NOMO-1 treated with dmso at 0.1 percent for 144 hours (cell line): Measurements from ENCODE around the gene NDFIP1.
A peak's percentile ranks its signal among the peaks of the same experiment; 100 is the strongest.
"Not testable (repeated sequence)": the region's sequence is repeated elsewhere in the genome, so short reads cannot be mapped to it uniquely, and the experiment has no call there.

Experiments used
- DNase-seq: peaks from one replicate; lab custom pipeline; 2025; ENCODE audit not compliant: unreplicated experiment; lab: John Stamatoyannopoulos, UW

The NDFIP1 gene, protein sequence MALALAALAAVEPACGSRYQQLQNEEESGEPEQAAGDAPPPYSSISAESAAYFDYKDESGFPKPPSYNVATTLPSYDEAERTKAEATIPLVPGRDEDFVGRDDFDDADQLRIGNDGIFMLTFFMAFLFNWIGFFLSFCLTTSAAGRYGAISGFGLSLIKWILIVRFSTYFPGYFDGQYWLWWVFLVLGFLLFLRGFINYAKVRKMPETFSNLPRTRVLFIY

DNA sequence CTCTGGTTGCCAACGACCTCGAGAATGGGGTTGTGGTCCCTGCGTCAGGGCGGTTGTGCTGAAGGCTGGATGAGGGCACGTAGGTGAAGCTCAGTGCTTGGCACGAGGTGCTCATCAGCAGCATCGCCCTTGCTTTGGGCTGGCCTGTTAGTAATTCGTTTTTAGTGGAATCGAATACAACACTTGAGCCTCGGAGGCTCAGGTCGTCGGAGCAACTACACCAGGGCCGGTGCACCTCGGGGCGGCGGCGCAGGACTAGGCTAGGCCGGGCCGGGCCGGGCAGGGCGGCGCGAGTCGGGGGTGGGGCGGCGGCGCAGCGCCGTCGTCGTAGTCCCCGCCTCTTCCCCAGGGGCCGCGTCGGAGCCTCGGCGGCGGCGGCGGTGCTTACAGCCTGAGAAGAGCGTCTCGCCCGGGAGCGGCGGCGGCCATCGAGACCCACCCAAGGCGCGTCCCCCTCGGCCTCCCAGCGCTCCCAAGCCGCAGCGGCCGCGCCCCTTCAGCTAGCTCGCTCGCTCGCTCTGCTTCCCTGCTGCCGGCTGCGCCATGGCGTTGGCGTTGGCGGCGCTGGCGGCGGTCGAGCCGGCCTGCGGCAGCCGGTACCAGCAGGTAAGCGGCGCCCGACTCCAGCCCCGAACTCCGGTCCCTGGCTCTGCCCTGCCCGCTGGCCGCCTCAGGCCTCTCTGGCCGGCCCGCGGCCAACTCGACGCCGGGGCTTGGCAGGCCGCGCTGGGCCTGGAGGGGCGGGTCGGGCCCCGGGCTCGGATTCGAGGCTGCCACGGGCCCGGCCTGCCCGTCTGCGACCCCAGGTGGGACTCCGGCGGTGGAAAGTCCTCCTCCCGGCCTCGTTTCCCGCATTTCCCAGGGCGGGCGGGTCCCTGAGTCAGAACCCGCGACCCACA lies at the start of gene NDFIP1:
TSS of gene NDFIP1 (plus strand) at position 348 of the 899 bp plus-strand sequence. CDS start at position 544, 196 bp downstream.
- peak; percentile 71 for DNase-seq

DNA sequence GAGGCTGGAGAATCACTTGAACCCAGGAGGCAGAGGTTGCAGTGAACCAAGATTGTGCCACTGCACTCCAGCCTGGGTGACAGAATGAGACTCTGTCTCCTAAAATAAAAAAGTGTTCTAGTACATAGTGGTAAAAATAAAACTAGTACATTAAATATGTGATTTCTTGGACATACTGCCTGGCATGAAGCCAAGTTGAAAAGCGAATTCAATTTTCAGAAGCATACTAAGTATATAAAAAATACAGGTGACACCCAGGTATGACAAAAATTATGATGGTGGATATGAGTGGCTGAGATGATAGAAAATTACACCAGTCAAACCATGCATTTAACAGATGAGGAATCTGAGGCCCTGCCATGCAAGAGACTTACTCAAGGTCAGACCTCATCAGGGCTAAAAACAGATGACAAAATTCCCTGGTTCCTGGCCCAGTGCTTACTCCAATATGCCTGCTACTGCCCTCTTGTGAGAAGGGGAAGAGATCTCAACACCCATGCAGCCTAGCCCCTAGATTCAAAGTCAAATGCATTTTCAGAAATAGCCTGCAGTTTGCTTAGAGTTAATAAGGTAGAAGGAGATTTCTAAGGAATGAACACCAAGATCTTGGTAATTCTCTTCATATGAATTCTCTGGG lies 49.2 kb upstream of the NDFIP1 start:
- no peak for DNase-seq

DNA sequence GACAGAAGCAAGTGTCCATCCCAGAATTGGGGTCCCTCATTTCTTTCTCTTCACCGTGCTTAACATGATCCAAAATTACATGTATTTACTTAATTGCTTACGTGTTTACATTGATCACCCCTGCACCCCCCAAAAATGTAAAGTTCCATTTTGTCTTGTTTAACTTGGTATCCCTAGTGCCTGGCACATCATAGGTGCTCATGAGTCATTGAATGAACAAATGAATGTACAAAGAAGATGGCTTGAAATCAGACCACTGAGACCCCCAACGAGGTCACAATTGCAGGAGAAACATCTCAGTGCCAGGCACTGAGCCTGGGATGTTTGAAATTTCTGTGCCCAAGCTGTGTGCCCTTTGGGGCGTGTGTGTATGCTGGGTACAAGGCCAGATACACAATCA lies 45.2 kb upstream of the NDFIP1 start:
- DNase-seq: no peak

DNA sequence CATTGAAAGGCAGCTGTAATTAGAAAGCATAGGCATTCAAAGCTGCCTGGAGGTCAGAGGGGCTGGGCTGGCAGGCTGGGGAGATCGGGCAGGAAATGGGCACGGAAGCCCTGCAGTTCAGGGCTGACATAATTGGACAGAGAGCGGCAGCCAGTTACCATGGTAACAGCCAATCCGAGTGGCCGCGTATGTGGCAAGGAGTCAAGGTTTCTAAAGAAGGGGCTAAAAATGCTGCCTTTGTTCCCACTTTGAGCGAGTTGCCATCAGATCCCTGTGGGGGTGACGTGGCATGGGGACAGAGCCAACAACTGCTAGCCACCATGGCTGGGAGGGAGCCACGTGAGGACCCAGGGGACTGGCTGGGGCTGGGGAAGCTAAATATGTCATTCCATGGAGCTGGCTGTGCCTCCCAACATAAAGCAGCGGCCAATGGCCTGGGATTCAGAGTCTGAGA lies 44.7 kb upstream of the NDFIP1 start:
- peak; percentile 24 for DNase-seq

DNA sequence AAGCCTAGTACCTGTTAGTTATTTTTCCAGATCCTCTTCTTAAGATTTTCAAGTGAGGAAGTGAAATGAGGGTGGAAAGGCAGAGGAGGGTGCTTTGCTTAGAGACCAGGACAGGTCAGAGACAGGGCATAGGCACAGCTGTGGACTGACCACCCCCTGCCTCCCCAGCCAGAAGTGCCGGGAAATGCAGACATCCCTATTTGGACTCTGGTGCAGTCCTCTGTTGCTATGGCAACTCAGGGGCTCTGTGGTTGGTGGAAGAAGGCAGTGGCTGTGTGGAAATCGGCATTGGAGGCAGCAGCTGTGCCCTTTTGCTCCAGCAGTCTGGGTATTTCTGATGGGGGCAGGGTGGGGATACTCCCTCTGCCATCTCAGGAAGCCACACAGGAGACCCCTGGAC lies 43.3 kb upstream of the NDFIP1 start:
- DNase-seq: no peak

DNA sequence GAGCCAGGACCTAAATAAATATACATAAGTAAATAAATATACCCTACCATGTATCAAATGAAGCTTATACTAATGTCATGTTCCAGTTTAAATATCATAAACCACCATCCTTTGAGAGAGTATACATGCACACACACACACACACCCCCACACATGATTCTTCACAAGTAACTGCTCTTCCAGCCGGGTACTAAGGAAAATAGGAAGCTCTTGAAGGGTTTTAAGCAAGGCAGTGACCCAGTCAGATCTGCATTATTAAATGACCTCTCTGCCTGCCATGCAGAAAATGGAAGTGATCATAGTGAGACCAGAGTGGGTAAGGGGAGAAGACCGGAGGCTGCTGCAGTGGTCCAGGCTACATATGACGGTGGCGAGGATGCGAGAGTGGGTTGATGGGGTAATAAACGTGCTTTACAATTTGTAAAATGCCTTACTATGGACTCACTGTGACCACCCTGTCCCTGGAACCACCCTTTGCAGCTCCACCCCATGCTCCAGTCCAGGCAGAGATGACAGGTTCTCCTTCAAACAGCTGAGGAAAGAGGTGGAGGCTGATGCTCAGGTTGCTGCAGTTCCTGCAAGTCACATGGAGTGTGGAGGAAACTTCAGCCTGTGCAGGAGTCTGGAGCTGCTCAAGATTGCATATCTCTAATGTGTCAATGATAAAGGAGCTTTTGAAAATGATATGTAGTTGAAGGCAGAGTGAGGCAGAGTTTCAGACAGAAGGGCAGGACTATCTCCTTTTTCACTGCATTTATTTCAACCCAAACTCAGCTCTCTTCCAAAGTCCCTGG lies 38.8 kb upstream of the NDFIP1 start:
- DNase-seq: no peak

DNA sequence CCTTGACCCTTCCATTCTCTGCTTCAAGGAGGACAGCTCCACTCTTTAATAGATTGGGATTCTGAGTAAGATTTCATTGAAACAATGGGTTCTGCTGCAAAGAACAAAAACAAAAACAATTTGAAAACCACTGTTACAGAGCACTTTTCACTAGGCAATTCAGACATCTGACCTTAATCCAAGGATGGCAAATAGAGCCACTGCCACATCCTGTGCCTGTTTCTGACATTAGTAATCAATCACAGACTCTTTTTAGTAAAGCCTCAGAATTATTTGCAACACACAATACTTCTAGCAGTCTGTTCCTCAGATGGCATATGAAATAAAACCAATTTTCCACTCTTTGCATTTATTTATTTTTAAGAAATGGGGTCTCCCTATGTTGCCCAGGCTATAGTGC lies 37.8 kb upstream of the NDFIP1 start:
- DNase-seq: no peak

DNA sequence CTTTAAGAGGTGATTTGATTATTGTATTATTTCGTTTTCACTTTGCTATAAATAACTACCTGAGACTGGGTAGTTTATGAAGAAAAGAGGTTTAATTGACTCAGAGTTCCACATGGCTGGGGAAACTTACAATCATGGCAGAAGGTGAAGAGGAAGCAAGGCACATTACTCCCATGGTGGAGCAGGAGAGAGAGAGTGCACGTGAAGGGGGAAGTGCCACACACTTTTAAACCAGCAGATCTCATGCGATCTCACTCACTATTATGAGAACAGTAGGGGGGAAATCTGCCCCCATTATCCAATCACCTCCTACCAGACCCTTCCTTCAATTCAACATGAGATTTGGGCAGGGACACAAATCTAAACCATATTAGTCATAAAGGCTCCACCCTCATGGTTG lies 36.1 kb upstream of the NDFIP1 start:
- no peak for DNase-seq

DNA sequence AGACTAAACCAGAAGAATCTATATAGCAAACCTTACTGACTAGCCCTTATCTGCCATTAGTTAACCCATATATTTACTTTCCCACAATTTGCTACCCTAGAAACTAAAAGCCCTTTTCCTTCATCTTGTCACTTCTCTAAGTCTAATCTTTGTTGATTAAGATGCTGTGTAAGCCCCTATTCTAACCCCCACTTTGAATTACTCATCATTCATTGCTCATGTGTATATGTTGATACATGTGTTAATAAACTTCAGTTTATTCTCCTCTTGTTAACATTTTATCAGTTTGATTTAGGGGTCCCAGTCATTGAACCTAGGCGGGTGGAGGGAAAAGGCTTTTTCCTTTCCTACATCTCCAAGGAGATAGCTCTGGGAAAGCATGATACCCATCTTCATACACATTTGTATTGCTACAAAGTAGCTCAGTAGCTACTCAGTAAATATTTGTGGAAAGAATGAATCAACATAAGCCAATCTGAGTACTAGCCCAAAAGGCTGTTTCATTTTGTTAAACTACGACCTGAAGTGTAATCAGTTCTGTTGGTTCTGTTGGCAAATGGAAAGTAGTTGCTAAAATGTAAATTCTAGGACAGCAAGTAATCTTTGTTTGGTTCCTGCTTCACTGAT lies 35.1 kb upstream of the NDFIP1 start:
- no peak for DNase-seq

DNA sequence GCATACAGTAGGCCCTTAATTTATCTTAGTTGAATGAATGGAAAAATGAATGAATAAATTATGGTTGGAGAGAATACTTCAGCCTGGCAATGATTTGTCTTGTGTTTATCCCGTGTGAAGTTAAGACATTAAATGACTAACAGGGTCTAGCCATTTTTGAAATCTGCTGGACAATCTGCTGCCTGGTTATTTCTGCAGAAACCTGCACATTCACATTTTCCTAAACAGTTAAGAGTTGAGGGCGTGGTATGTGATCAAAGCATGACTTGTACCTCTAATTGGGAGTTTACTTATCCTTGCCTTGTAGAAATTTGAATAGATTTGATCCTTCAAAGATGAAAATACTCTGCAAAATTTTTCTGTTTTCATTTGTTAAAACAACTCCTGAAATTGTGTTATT lies 34.6 kb upstream of the NDFIP1 start:
- DNase-seq: no peak

DNA sequence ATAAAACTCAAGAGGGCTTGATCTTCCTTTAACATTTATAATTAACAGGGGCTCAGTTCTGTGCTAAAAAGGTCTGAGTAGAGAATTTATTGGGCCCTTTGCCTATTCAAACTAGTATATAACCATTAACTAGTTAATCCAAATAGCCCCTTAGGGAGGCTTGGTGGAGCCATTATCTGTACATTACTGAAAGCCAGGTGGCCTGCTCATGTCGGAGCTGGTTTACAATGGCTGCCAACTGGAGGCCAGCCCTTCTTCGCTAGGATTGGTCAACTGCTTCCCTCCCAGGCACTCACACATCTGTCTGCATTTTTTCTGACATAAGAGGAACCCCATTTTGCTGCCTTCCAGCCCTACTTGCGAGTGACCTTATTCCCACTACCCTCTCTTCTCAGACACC lies 30.4 kb upstream of the NDFIP1 start:
- no peak for DNase-seq

DNA sequence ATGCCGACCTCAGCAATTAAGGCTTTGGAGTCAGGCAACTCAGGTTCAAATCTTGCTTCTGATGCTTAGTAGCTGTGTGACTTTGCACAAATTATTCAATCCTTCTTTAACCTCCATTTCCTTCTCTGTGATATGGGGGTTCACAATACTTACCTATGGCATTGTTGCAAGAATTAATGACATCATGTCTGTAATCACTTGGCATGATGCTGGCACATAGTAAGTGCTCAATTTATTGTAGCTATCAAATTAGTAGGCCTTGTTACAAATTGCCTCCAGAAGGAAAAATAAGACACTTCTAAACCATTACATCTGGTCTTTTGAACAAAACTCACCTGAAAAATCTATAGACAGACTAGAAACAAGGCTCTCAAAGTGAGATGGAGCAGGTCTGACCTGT lies 29.9 kb upstream of the NDFIP1 start:
- no peak for DNase-seq

DNA sequence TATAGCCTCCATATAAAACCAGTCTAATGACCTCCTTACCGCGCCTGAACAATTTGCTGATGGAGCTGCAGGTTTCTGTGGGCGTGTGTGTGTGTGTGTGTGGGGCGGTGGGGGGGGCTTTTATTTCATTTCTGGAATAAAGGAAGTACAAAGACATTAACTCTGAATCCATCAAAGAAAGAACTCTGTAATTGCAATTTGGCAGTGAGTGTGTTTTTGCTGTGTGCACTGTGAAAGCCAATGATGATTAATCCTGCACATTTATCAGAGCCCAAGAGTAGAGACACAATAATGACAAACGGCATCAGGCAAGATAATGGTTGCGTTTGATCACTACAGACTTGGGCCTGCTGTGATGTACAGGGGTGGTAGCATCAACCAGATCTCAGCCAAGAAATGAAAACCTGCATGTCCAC lies 29.3 kb upstream of the NDFIP1 start:
- no peak for DNase-seq

DNA sequence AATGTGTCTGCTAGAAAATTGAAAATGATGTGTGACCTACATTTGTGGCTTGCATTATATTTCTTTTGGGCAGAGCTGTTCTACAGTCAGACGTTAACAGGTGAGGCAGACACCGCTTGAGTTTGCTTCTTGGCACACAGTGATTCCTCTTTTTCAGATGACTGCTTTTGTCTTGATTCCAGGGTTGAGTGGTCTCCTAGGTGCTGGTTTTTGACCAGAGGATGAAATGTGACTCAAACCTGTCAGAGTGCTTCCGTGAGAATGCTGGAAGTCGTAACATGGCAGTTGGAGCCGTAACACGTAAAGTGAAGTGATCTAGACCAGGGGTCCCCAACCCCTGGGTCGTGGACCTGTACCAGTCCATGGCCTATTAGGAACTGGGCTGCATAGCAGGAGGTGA lies 28.3 kb upstream of the NDFIP1 start:
- DNase-seq: no peak

DNA sequence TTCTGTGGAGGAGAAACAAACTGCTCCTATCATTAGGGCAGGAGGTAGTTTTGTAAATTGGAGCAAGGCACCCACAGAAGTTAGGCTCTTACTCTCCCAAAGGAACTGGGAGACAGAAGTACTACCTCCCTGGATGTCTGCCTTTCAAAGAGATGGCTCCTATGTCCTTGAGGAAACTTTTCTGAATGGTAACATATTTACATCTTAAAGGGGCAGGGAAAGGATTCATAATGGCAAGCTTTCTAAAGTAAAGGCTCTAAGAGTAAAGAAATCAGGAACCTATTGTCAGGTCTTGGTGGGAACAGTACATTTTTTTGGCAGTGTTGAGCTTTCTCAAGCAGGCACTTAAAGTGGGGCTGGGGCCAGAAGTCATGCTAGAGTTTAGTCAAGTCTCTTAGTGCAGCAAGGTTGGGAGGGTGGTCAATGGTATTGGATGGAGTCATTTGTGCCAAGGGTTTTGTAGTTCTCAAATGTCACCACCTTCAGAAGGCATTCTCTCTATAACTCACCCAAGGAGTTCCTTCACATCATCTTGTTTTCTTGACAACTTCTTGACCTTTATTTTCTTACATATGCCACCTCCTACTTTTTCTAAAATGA lies 26.3 kb upstream of the NDFIP1 start:
- no peak for DNase-seq

DNA sequence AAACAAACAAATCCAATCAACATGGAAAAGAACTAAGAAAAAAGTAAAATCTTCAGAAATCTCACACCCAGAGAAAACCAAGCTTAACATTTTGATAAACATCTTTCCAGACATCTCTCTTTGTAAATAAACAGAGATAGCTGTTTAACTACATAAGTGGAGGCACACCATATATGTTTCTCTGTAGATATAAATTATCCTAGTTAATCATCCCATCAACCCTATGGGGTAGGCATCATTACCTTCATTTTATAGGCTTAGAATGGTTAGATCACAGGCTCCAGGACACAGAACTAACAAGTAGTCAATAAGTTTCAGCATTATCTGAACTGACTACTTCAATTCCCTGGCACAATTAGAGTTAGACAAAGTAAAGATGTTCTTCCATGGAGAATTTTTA lies 22.4 kb upstream of the NDFIP1 start:
- DNase-seq: no peak

DNA sequence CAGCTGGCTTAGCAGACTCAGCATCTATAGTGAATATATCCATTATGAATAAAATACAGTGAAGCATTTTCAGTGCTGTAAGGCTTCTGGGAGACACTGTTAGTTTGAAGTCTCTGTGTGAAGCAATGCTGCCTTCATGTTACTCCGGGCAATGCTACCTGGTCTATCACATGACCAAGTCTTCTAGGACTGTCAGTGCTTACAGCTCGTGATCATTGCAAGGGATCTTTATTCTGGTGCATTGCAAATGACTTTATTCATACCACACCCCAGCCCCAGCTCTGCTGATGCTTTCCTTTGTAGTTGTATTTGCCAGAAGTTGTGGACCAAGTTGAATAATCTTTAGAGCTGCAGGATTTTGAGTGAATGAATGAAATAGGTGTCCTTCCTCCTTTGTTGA lies 21.9 kb upstream of the NDFIP1 start:
- DNase-seq: no peak

DNA sequence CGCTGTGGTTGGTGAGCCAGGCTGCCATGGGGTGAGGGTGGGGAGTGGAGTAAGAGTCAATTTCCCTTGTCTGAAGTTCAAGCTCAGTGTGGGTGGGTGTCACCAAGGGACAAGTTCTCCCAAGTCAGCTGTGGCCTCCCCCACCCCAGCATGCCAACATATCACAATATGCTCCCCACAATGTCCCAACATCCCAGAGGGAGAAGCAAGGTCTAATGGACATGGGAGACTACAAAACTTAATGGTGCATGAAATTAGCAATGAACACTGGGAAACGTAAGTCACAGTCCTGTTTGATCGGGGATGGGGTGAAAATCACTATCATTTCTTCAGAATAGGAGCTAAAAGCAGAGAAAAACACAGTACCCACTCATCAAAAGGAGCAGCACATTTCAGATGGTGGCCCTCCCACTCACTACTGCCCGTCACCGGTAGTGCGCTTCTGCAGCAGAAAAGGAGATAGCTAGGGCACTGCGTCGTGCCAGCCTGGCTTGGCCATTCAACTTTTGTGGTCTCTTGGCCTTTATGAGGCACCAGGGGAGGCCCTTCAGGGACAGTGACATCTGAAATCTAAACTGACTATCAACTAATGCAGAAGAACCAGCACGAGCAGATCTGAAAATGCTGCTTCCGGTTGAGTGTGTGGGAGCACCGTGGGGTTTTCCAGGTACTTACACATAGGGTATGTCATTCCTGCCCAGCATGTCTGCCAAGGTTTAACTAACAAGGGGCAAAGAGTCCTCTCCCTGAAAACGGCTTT lies 20.5 kb upstream of the NDFIP1 start:
- DNase-seq: no peak

DNA sequence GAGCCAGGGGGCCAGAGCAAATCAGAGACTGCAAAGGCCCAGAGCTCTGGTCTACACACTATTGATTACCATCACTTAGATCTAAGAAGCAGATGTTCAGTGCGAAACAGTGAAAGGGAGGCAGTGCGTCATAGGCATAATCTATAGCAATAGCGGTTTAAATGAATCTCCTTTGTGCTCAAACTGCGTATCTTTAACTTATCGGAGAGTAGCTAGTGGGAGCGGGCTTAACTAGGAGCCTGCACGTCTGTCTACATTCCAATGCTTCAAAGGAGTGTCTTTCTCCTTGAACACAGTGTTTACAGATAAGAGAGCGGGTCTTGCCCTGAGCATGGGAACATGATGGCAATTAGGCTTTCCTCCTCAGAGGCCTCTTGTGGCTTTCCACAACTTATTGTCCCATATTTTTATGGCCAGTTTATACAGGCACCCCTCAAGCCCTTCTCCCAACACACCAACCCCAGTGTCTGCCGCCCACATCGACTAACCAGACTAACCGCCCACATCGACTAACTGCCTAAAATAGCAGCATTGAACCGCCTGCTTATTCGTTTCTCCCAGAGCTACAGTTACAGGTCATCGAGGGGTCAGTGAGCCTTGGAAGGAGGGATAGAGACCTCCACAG lies 19.6 kb upstream of the NDFIP1 start:
- not testable (repeated sequence) for DNase-seq
